Muscle of back (tissue), 11 donors: Measurements from ENCODE around the gene LRRC51. TPM values are rescaled to one million over a fixed set of nuclear protein-coding genes. Genes with fewer than 3 reads are reported as not detected.
A peak's percentile ranks its signal among the peaks of the same experiment; 100 is the strongest.
"Not testable (repeated sequence)": the region's sequence is repeated elsewhere in the genome, so short reads cannot be mapped to it uniquely, and the experiment has no call there.

Experiments
- DNase-seq, 3 donors: peaks; one replicate each; pipeline versions ENCODE4 v3.0.0 to v3.0.0-alpha.2; 2013
- polyA plus RNA-seq, 10 donors: library from polyadenylated mRNA; unstranded; fragments of 120-200 nt; gene quantifications; one replicate each; pipeline ENCODE4 v1.2.1, GENCODE V29; 2013; ENCODE audit not compliant: insufficient read length in 10 of 10

The LRRC51 gene
- polyA plus RNA-seq, 10 donors: 4.7 to 10.4 (median 6.8) TPM

- DNase-seq: no peak
These were observed 23.1 kb downstream of the LRRC51 start for GRCh38 chr11:72103754-72104167.

- no peak for DNase-seq
These were observed 25.2 kb downstream of the LRRC51 start, which contains the start of gene TOMT for GRCh38 chr11:72105888-72106287. Gene TOMT, plus strand, starts transcription at chr11:72105924. Its CDS starts 28 bp downstream, at chr11:72105952.

- DNase-seq: peak in 1 of 3 donors; percentile 27
These were observed 30.9 kb downstream of the LRRC51 start for GRCh38 chr11:72111300-72112142.

GRCh38 chr11:72112143-72112977 lies 31.7 kb downstream of the LRRC51 start, which contains the start of gene ANAPC15:
Gene ANAPC15, minus strand, starts transcription at chr11:72112695. Its CDS starts 1,419 bp downstream, at chr11:72111276.
- DNase-seq: peak; percentile 99 to 100 (median 100)

GRCh38 chr11:72112978-72113808 lies 32.5 kb downstream of the LRRC51 start:
- DNase-seq: no peak

DNA sequence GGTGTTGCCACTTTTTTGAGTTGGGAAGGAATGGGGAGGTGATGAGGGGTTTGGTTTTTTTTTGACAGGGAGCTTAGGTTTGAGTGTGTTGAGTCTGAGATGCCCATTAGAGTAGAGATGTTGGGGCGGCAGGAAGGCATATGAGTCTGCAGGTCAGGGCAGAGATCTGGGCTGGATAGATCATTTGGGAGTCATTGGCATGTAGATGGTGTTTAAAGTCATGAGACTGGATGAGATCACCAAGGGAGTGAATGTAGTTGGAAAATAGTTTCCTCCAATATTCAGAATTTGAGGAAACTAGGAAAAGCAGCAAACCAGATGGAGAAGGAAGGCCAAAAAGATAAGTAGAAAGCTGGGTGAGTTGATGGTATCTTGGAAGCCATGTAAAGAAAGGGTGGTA lies 33.9 kb downstream of the LRRC51 start:
- no peak for DNase-seq

DNA sequence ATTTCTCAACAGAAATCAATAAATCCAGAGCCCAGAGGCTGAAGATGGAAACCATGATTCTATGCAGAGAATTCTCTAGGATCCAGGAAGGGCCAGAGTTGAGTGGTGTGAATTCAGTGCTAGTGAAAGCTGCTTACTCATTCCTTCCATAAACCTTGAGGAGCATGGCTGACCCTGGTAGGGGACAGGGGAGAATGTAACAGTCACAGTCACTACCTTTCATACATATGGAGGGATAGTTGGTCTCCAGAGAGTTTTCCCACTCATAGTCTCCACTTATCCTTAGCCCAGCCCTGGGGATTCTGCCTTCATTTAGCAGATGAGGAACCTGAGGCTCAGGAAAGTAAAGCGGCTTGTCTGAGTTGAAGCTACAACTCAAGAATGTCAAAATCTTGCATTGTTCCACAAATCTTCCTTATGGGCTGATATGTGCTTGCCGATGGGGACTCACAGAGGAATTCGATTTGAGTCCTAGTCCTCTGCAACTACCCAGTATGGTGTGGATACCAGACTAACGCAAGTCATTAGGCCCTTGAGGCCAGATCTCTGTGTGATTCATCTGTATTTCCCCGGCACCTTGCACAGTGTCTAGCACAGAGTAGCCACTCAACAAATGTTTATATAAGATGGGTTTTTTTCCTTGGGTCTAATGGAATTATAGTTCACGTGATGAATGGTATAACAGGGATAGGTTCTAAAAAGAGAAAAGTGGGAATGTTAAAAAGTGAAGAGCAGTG lies 35.5 kb downstream of the LRRC51 start:
- DNase-seq: no peak

DNA sequence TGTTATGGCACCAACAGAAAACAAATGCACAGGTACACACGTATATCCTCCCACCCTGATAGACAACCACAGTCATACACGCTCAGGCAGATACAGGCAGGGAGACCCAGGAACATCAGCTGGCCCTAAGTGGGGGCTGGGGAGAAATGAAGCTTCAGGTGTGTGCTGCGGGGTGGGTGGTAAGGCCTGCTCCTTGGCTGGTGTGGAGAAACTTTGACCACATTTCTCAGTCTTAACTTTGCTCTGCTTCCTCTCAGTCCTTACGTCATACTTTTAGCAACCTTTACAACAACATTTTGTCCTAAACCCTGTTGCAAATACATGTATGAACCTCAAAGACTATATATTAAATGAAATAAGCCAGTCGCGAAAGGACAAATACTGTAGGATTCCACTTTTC lies 38.5 kb downstream of the LRRC51 start:
- DNase-seq: no peak

DNA sequence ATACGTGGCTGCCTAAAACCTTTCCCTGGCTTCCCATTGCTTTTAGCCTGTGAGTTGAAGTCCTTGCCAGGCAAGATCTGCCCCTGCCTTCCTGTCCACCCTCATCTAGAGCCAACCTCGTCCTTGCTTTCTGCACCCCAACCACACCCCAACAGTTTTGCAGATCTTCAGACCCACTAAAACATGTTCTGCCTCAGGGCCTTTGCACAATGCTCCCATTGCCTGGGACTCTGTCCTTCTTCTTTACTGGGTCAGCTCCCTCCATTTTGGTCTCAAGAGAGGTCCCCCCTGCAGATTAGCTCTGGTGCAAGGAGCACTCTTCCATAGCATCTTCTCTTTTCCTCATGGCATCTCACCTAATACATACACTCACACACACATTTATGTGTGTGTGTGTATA lies 40.3 kb downstream of the LRRC51 start:
- DNase-seq: no peak

GRCh38 chr11:72122607-72123006 lies 42.0 kb downstream of the LRRC51 start:
- no peak for DNase-seq

DNA sequence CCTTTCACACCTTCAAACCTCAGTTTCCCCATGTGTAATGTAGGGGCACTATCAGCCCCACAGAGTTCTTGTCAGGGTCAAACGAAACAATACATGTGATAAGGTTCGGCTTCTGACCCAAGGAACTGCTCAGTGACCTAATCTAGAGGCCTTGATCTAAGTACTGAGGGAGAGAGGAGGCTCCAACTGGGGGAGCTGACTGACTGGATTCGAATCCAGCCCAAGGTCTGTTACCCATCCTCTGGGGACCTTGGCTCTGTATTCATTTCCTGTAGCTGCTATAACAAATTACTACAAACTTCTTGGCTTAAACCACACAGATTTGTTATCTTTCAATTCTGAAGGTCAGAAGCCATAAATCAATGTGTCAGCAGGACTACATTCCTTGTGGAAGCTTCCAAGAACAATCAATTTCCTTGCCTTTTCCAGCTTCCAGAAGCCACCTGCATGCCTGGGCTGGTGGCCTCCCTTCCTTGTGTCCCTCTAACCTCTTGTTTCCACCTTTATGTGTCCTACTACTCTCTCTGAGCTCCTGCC lies 42.5 kb downstream of the LRRC51 start:
- DNase-seq: no peak

- DNase-seq: no peak
These were observed 43.4 kb downstream of the LRRC51 start for GRCh38 chr11:72124046-72124445.

DNA sequence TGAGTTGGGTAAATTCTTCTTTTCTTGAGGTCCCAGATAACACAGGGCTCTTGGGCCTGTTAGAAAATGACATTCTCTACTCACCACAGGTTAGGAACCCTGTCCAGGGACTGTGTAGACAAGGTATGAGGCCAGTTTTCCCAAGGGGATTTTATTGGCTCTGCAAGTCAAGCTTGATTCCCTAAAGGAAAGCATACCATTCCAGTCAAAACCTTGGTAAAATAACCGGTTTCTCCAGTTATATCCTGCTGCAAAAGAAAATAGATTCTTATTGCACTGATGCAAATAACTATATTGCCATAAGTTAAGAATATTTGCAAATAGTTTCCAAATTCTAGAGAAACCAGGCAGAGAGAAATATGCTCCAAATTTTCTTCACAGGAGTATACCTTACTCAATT lies 45.3 kb downstream of the LRRC51 start:
- no peak for DNase-seq

GRCh38 chr11:72127923-72128322 lies 47.3 kb downstream of the LRRC51 start:
- DNase-seq: no peak

- DNase-seq: no peak
These were observed 48.7 kb downstream of the LRRC51 start for GRCh38 chr11:72129381-72129780.

DNA sequence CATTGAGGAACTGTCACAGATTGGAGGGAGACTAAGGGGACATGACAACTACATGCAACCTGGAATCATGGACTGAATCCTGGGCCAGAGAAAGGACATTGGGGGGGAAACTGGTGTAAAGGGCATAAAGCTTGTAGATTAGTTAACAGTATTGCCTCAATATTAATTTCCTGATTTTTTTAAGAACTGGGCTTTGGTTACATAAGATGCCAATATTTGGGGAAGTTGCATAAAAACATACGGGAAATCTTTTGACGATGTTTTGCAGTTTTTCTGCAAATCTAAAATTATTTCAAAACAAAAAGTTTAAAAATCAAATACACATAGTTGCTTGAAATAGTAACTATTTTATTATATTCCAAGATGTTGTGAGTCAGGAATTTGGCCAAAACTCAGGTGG lies 52.0 kb downstream of the LRRC51 start:
- no peak for DNase-seq

- not testable (repeated sequence) for DNase-seq
These were observed 54.8 kb downstream of the LRRC51 start, which contains the start of gene FOLR3 for GRCh38 chr11:72135473-72135872. Gene FOLR3, plus strand, starts transcription at chr11:72135725. Its CDS starts 228 bp downstream, at chr11:72135953.

DNA sequence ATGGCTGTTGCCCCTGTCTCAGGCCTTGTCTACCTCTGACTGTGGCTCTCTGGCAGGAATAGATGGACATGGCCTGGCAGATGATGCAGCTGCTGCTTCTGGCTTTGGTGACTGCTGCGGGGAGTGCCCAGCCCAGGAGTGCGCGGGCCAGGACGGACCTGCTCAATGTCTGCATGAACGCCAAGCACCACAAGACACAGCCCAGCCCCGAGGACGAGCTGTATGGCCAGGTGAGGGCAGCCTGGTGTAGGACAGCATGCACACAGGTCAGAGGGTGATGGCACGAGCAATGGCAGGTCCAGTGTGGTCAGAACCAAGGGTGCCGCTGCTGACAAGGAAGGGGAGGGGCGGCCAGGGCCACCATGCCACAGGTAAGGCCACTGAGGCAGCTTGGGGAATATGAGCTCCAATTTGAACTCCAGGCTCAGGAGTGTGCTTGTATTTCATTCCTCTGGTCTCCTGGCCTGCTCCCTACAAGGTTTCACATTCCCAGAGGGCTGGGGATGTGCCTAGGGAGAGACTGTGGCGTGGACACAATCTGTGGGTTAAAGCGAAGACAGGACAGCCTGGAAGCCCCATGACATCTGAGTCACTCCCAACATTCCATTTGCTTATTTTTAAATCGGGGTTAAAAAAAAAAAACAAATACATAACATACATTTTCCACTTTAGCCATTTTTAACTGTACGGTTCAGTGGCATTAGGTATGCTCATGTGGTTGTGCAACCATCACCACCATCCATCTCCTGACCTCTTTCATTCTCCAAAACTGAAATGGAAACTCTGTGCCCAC lies 55.4 kb downstream of the LRRC51 start:
- no peak for DNase-seq

GRCh38 chr11:72136684-72137262 lies 56.1 kb downstream of the LRRC51 start:
- DNase-seq: no peak
